ENCODE results near the gene UPF2.
"Not testable (repeated sequence)": the region's sequence is repeated elsewhere in the genome, so short reads cannot be mapped to it uniquely, and the experiment has no call there.

Gene UPF2

DNA sequence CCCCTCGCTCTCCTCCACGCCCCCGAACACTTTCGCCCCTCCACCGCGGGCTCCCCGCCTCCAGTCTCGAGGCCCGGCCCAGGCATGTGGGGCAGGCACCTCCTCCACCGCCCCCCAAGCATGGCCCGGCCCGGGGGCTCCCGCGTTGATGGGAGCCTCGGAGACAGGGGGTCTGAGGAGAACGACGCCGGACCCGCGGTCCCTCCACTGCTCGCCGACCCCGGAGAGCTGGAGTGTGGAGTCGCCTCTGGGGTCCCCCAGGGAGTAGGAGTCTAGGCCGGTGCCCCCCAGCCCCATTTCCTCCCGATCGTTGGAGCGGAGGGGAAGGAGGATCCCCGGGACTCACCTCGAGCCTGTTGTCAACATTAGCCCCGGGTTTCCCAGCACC is 206 bp downstream of the UPF2 start:
- DNase-seq (ENCODE audit: low read depth in 2 of 2), result peak; percentile 46 to 52

DNA sequence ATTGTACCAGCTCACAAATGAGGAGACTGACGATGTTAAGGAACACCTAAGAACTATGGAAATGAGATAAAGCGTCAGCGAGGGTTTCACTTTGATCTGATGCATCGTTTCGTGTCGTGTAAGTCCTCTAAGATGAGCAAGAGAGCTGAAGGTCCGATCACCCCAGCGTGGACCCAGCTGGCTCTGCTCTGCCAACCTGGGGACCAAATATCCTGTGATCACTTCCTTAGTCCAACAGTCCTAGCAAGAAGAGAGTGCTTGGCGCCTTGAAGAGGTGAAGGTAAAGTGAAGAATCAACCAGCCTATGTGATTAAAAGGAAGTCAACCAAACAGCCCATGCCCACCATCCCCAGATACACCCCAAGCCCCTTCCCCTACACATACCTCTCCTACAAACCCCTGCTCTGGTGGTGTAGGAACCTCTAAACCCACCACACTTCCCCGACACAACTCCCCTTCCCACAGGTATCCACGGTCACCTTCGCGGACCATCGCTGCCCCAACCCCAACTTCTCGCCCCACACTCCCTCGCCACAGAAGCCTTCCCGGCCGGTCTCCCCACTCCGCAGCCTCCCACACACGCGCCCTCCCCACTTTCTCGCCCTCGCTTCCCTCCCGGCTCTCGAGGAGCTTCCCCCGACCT is 722 bp downstream of the UPF2 start:
- DNase-seq (ENCODE audit: low read depth in 2 of 2), result peak in 1 of 2 donors; percentile 21

DNA sequence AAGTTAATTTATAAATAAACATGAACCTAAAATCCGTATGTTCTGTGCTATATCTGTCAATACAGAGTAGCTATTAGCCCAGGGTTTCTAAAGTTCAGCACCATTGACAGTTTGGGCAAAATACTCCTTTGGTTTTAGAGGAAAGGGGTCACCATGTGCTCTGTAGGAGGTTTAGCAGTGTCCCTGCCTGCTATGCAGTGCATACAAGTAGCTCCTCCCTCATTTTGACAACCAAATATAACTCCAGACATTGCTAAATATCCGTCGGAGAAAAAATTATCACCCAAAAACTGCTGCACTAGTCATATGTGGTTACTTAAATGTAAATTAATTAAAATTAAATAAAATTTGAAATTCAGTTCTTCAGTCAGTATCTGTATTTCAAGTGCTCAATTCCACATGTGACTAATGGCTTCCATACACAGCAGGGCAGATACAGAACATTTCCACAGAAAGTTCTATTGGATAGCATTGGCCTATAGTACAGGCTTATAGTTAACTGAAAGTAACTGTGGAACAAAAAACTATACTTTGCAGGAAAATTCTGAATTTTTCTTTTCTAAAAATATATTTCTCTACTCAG is 6.4 kb downstream of the UPF2 start:
- no peak for DNase-seq (ENCODE audit: low read depth in 2 of 2)

DNA sequence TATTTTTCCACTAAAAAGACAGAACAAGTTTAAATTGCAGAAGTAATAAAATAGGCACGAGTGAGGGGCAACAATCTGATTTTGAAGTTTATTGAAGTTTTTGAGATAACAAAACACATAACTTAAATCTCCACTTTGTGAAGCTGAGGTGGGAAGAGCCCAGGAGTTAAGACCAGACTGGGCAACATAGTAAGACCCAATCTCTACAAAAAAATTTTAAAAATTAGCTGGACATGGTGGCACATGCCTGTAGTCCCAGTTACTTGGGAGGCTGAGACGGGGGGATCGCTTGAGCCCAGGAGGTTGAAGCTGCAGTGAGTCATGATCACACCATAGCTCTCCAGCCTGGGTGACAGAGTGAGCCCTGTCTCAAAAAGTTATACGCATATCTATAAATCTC is 11.2 kb downstream of the UPF2 start:
- no peak for DNase-seq (ENCODE audit: low read depth in 2 of 2)

DNA sequence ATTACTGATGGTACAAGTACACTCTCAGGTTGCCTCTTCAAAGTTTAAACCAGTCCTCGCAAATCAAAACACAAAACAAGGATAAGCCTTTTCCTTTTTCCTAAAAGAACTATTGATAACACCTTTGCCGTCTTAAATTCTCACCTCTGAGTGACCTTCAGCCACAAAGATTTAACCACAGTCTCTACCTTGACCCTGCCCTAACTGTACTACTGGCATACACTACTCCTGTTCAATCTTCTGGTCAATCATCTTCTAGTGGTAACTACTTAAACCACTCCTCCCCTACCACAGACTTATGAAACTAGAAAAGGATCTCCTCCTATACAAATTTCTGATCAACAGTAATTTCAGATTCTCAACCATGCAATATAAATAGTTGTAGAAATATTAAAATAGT is 15.1 kb downstream of the UPF2 start:
- DNase-seq (ENCODE audit: low read depth in 2 of 2), result no peak

DNA sequence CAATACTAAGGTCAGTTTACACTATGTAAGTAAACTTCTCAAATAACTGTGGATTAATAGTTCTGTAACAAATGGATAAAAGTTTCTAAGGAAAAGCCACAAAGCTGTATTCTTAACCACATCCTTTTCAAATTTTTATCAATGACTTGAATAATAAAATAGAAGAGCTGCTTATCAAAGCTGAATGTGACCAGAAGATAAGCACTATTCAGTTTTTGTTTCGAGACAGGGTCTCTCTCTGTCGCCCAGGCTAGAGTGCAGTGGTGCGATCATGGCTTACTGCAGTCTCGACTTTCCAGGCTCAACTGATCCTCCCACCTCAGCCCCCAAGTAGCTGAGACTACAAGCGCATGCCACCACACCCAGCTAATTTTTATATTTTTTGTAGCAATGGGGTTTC is 17.0 kb downstream of the UPF2 start:
- no peak for DNase-seq (ENCODE audit: low read depth in 2 of 2)

DNA sequence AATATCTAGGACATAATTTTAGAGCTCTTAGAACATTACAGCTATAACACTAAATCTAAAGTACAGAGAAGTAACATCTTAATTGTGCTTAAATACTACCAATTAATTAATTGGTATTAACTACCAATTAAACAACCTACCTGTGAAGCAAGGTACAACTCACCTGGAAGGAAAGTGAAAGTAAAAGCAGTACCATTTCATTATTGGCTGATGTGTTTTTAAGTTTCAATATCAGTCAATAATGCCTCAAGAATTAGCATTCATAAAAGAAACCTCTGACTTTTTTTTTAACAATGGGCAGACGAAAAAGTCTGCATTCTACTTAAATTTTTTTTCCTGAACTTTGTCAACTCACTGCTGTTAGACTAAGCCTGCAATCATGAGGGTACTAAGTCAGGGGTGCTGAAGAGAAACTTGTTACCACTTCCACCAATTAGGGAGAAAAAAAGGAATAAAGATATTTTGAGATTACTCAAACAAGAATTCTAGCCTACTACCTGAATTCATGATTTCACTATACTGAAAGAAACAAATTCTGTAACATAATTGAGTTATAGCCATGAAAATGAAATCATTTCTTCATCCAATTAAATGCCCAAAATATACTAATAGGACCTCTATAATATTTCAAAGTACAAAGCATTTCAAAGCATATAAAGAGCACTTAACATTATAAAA is 19.9 kb downstream of the UPF2 start:
- no peak for DNase-seq (ENCODE audit: low read depth in 2 of 2)

DNA sequence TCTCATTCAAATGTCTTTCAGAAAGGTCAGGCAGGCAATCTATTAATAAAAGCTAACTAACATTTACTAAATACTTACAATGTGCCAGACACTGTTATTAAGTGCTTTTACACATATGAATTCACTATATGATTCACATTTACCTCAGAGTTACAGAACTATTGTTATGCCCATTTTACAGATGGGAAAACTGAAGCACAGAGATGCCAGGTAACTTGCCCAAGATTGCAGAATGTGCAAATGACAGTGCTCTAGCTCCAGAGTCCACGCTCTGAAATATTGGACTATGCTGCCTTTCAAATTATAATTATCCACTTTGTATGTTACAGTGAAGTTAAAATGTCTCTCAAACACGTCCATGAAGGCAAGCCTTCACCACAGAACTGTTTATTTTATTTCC is 22.0 kb downstream of the UPF2 start:
- DNase-seq (ENCODE audit: low read depth in 2 of 2), result no peak

DNA sequence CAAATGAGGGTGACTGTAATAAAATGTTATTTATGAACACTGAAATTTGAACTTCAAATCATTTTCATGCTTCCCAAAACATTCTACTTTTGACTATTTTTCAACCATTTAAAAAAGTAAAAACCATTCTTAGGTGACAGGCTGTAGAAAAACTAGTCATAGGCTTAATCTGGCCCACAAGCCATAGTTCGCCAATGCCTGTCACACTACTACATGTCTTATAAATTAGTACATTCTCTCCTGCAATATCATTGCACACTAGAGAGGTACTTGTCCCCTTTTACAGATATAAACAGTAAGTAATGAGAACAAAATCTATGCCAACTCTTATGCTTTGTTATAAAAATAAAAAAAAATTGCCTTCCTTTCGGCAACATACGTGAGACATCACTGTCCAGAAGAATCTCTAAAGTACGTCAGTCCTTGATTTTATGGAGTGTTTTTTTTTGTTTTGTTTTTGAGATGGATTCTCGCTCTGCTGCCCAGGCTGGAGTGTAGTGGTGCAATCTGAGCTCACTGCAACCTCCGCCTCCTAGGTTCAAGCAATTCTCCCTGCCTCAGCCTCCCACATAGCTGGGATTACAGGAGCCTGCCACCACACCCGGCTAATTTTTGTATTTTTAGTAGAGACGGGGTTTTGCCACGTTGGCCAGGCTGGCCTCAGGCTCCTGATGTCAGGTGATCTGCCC is 23.2 kb downstream of the UPF2 start:
- DNase-seq (ENCODE audit: low read depth in 2 of 2), result no peak

DNA sequence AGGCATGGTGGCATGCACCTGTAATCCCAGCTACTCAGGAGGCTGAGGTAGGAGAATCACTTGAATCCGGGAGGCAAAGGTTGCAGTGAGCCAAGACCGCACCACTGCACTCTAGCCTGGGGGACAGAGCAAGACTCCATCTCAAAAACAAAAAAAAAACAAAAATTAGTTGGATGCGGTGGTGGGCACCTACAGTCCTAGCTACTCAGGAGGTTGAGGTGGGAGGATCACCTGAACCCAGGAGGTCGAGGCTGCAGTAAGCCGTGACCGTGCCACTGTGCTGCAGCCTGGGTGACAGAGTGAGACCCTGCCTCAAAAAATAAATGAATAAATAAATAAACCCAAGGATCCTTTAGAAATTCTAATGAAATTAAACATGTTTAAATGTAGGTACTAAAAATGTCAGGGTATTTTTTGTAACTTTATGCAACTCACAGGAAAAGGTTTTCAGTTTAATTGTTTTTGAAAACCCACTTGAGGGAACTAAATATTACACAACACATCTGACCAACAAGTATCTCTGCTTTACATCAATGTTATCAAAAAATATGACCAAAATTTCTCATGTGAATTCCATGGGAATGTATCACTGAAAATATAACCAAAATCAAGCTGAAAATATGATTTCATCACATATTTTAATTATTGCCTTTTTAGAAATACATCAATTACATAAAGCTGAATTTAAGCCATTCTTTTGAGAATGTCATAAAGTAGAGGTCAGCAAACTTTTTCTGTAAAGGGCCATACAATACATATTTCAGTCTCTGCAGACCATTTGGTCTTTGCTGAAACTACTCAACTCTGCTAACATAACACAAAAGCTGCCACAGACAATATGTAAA is 23.9 kb downstream of the UPF2 start:
- no peak for DNase-seq (ENCODE audit: low read depth in 2 of 2)

DNA sequence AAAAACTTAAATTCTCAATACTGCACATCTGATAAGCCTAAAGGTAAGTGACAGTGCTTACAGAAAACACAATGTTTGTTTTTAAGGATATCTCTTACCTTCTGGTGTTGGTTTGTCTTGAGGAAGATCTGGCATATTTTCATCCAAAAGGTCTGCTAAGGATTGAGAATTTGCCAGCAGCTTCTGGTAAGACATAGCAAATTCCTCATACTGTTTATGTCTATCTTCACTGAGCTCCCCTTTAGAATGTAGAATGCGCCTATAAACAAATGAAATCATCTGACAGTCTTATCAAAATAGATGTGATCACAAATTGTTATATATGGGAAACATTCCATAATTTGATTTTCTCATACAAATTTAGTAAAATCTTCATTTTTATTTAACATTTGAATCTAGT is 28.7 kb downstream of the UPF2 start:
- DNase-seq (ENCODE audit: low read depth in 2 of 2), result no peak

DNA sequence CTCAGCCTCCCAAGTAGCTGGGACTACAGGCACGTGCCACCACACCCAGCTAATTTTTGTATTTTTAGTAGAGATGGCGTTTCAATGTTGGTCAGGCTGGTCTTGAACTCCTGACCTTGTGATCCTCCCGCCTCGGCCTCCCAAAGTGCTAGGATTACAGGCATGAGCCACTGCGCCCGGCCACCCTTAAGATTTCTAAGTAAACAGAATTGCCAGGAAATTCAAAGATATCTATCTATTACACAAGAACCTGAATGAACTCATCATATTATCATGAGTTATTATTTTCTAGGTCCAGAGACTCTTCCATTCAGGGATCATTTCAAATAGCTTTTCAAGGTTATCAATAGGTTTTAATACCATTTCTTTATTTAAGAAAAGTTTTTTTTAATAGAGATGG is 29.2 kb downstream of the UPF2 start:
- not testable (repeated sequence) for DNase-seq (ENCODE audit: low read depth in 2 of 2)

DNA sequence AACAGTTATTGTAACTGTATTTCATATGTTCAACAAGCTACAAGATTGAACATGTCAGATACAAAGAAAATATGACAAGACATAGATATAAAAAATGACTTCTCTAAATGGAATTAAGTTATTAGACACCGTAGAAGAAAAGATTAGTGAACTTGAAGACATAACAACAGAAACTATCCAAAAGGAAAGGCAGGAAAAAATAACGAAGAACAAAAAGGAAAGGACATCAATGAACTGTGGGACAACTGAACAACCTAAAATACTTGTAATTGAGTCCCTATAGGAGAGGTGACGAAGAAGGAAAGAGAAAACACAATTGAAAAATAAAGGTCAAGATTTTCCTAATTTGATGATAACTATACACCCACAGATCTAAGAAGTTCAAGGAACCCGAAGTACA is 32.3 kb downstream of the UPF2 start:
- no peak for DNase-seq (ENCODE audit: low read depth in 2 of 2)

DNA sequence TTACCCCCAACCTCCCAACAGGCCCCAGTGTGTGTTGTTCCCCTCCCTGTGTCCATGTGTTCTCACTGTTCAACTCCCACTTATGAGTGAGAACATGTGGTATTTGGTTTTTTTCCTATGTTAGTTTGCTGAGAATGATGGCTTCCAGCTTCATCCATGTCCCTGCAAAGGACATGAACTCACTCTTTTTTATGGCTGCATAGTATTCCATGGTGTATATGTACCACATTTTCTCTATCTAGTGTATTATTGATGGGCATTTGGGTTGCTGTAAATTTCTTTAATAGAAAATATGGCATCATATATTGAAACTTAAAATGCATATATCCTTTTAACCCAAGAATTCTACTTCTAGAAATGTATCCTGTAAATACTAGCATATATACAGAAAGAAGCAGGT is 33.8 kb downstream of the UPF2 start:
- not testable (repeated sequence) for DNase-seq (ENCODE audit: low read depth in 2 of 2)

DNA sequence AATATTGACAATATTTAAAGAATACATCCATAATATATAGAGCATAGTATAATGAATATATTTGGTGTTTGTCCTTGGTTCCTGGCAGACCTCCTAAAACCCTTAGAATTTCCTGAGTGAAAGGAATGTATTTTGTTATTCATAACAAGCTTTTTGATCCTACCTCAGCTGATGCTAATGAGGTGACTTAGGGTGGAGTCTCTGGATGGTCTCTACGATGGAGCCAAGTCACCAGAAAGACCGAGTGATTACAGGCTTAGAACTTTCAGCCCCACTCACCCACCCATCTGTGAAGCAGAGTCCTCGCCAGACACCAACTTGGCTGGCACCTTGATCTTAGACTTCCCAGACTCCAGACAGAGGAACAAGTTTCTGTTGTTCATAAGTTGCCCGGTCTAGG is 35.9 kb downstream of the UPF2 start:
- DNase-seq (ENCODE audit: low read depth in 2 of 2), result no peak

DNA sequence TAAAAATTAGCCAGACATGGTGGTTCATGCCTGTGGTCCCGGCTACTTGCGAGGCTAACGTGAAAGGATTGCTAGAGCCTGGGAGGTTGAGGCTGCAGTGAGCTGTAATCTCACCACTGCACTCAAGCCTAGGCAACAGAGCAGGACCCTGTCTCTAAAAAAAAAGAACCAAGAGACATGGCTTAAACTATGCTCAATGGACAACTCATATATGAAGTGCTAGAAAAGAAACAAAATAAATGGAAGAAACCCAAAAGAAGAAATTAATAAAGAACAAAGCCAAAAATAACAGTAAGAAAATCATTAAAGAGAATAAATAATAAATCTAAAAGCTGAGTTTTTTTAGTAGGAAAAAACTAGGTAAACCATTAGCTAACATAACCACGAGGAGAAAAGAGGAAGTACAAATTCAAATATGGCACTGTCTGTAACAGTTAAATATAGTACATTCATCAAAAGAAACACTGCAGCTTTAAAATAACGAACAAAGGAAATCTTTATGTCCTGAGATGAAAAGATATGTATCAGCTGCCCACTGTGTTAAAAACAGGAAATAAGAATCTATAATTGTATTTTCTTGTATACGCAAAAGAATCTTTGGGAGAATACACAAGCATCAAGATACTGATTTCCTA is 48.7 kb downstream of the UPF2 start:
- DNase-seq (ENCODE audit: low read depth in 2 of 2), result no peak

DNA sequence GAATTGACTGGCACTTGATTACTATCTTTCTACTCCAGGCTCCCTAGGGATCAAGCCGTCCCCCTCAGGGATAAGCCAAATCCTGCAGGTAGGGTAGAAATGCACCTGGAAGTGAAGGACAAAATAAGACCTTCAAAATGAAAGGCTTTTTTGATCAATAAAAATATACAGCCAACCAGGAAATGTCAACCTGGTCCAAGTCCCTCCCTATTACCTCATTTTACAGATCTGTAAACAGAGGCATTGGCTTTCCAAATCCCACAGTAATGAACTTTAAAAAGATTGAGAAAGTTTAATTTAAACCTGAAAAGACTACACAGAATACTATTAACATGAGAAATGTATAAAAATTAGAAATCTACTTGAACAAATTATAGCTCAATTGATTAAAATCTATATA is 53.7 kb downstream of the UPF2 start:
- no peak for DNase-seq (ENCODE audit: low read depth in 2 of 2)

DNA sequence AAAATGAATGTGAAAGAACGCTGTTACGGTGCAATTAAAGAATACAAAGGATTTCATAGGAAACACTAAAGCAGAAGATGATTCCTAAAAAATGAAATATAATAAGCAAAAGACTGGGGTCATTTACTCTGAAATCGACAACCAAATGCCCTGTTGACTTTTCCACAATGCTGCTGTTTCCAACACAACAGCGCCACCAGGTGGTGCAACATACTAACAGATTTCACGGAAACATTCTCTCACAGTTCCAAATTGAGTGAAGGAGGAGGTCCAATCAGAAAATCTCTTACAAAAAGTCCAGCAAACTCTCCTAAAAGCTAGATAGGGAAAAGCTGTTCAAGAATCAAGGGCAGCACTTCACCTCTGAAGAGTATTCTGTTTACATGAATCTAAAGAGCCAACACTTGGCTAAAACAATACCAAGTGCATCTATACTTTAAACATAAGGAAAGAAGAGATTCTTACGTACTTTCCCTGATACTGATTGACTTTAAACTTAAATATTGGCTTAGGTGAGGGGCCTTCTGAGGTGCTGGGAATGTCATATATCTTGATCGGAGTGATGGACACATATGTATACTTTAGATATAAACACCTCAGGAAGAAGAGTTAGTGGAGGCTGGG is 55.9 kb downstream of the UPF2 start:
- peak; percentile 51 to 59 for DNase-seq (ENCODE audit: low read depth in 2 of 2)

DNA sequence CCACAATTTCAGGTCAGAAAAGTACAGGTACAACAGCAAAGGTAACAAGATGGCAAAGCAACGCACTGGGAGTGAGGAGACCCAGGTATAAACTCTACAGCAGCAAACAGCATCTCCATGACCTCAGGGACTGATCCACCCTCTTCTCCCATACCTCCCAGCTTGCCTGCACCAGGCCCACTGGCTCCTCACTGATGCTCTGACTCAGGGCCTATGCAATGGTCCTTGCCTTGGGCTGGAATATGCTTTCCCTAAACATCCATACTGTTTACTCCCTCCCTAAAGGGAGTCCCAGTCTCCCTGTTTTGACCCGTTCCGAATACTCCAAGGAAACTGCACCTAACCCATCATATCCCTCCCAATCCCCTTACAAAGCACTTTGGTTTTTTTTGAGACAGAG is 60.4 kb downstream of the UPF2 start:
- DNase-seq (ENCODE audit: low read depth in 2 of 2), result no peak

DNA sequence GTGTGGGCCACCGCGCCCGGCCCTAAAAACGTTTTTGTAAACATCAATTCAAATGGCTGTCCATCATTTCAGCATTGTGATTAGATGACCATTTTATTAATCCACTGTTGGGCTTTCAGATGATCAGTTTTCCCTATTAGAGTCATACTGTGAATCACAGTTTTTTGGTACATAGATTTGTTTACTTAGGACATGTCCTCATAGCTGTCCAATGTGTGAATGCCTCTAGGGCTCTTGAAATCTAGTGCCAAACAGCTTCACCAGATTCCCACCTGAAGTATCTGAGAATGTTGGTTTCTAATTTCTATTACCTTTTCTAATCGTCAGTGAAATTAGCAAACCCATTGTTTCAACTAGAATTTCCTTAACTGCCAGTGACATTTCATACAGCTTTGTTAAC is 66.8 kb downstream of the UPF2 start:
- no peak for DNase-seq (ENCODE audit: low read depth in 2 of 2)

DNA sequence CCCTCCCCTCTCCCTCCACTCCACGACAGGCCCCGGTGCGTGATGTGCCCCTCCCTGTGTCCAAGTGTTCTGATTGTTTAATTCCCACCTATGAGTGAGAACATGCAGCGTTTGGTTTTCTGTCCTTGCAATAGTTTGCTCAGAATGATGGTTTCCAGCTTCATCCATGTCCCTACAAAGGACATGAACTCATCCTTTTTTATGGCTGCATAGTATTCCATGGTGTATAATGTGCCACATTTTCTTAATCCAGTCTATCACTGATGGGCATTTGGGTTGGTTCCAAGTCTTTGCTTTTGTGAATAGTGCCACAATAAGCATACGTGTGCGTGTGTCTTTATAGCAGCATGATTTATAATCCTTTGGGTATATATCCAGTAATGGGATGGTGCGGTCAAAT is 70.1 kb downstream of the UPF2 start:
- DNase-seq (ENCODE audit: low read depth in 2 of 2), result not testable (repeated sequence)
